GM21515 (cell line): ENCODE data around the gene CPA5.

ENCODE experiments used
- ATAC-seq: cut with Tn5 transposase; IDR thresholded peaks from one replicate; pipeline ENCODE4 v1.9.1; 2021; ENCODE audit not compliant: unreplicated experiment

CPA5 gene

GRCh38 chr7:130329681-130330080, 14.9 kb upstream of the CPA5 start:
- no peak for ATAC-seq

- no peak for ATAC-seq
These were observed 12.2 kb upstream of the CPA5 start for GRCh38 chr7:130332259-130333053.

- no peak for ATAC-seq
These were observed 10.8 kb upstream of the CPA5 start for GRCh38 chr7:130333832-130334231.

- ATAC-seq, result no peak
These were observed 10.3 kb upstream of the CPA5 start for GRCh38 chr7:130334274-130334673.

- ATAC-seq, result no peak
These were observed 7.1 kb upstream of the CPA5 start for GRCh38 chr7:130337410-130337971.

- no peak for ATAC-seq
These were observed 6.4 kb upstream of the CPA5 start for GRCh38 chr7:130338233-130338632.

- no peak for ATAC-seq
These were observed 2.7 kb upstream of the CPA5 start for GRCh38 chr7:130341882-130342281.

- no peak for ATAC-seq
These were observed 1.8 kb upstream of the CPA5 start for GRCh38 chr7:130342701-130343380.

GRCh38 chr7:130345136-130345535, 520 bp downstream of the CPA5 start:
- no peak for ATAC-seq

GRCh38 chr7:130345725-130346124, 1.1 kb downstream of the CPA5 start:
- ATAC-seq, result no peak

GRCh38 chr7:130346177-130346905, 1.7 kb downstream of the CPA5 start:
- ATAC-seq, result no peak

- ATAC-seq, result no peak
These were observed 2.3 kb downstream of the CPA5 start for GRCh38 chr7:130346941-130347340.

GRCh38 chr7:130349911-130350782, 5.5 kb downstream of the CPA5 start:
- ATAC-seq, result no peak

GRCh38 chr7:130350945-130351790, 6.6 kb downstream of the CPA5 start:
- ATAC-seq, result no peak

GRCh38 chr7:130351791-130352090, 7.1 kb downstream of the CPA5 start:
- no peak for ATAC-seq

GRCh38 chr7:130352194-130353074, 7.8 kb downstream of the CPA5 start:
- ATAC-seq, result no peak

GRCh38 chr7:130353196-130353595, 8.6 kb downstream of the CPA5 start:
- no peak for ATAC-seq

- ATAC-seq, result no peak
These were observed 11.7 kb downstream of the CPA5 start for GRCh38 chr7:130356121-130356875.
